Brain microvascular endothelial cell (primary cell): ENCODE results near the gene PEX14.

Source experiments
- DNase-seq: peaks from one replicate; pipeline ENCODE4 v3.0.0-alpha.2; 2020
- H3K27ac ChIP-seq: fragments of 250-450 bp; sonication (Bioruptor Pico); 2 replicates; pipeline ENCODE4 v1.5.1; 2020; ENCODE audit warnings: mild to moderate bottlenecking, moderate library complexity
- H3K27me3 ChIP-seq: fragments of 250-450 bp; sonication (Bioruptor Pico); replicated peaks from 2 replicates; pipeline ENCODE4 v1.5.1; 2020; ENCODE audit warnings: mild to moderate bottlenecking
- H3K36me3 ChIP-seq: fragments of 250-450 bp; sonication (Bioruptor Pico); replicated peaks from 2 replicates; pipeline ENCODE4 v1.5.1; 2020; ENCODE audit warnings: mild to moderate bottlenecking
- H3K4me3 ChIP-seq: 2 replicates; pipeline ENCODE4 v1.5.1; 2011; ENCODE audit warnings: low read depth, mild to moderate bottlenecking, control low read depth, low read length, moderate library complexity
- in situ Hi-C: cut with HindIII; loops from 2 replicates; pipeline ENCODE4 v1.10.0; 2017; ENCODE audit warnings: low sequenced_read_pairs, low pct_ligation_motif_present
- TF ChIP-seq, protein P1 (sequence below): IDR thresholded peaks from 2 replicates; pipeline ENCODE4 v1.5.1; 2011; ENCODE audit warnings: low read depth, mild to moderate bottlenecking, moderate library complexity, low read length, control low read depth, inconsistent platforms; ENCODE audit errors: missing control alignments

Gene PEX14

DNA sequence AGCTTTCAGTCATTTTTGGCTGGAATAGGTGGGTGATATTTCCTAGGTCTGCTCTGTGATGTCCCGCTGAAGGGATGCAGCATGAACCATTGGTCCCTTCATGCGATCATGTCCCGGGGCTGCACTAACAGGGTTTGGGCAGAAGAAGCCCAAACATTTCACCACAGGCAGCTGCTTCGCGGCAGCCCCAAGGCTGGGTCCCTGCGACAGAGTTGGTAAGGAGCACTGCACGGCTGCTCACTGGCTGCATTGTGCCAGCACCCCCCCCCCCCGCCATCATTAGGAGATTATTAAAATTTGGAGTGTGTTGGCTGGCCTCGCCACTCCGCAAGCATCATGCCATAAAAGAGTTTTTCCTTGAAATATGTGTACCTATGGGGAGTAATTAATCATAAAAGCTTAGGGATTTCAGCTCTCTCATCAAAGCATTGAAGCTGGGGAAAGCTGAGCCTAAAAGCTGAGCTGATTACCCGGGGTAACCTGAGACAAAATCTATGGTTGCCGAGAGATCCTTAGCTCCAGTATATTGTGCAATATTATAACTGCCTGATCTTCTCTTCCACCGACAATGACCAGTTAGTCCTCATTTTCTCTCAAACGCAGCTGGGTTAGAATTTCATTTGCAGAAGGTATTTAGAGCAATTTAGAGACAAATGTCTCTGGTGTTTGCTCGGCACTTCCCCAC is 62.5 kb downstream of the PEX14 start:
- Histone ChIP-seq H3K27ac (no peak overlapping the region), H3K36me3 (no peaks in the 10 kb centered on the region), H3K27me3 (no peaks in the 10 kb centered on the region), H3K4me3 (no peak overlapping the region)
- in situ Hi-C loops: no loop called here
- TF ChIP-seq, protein P1, sequence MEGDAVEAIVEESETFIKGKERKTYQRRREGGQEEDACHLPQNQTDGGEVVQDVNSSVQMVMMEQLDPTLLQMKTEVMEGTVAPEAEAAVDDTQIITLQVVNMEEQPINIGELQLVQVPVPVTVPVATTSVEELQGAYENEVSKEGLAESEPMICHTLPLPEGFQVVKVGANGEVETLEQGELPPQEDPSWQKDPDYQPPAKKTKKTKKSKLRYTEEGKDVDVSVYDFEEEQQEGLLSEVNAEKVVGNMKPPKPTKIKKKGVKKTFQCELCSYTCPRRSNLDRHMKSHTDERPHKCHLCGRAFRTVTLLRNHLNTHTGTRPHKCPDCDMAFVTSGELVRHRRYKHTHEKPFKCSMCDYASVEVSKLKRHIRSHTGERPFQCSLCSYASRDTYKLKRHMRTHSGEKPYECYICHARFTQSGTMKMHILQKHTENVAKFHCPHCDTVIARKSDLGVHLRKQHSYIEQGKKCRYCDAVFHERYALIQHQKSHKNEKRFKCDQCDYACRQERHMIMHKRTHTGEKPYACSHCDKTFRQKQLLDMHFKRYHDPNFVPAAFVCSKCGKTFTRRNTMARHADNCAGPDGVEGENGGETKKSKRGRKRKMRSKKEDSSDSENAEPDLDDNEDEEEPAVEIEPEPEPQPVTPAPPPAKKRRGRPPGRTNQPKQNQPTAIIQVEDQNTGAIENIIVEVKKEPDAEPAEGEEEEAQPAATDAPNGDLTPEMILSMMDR: no peak
- DNase-seq: no peak

DNA sequence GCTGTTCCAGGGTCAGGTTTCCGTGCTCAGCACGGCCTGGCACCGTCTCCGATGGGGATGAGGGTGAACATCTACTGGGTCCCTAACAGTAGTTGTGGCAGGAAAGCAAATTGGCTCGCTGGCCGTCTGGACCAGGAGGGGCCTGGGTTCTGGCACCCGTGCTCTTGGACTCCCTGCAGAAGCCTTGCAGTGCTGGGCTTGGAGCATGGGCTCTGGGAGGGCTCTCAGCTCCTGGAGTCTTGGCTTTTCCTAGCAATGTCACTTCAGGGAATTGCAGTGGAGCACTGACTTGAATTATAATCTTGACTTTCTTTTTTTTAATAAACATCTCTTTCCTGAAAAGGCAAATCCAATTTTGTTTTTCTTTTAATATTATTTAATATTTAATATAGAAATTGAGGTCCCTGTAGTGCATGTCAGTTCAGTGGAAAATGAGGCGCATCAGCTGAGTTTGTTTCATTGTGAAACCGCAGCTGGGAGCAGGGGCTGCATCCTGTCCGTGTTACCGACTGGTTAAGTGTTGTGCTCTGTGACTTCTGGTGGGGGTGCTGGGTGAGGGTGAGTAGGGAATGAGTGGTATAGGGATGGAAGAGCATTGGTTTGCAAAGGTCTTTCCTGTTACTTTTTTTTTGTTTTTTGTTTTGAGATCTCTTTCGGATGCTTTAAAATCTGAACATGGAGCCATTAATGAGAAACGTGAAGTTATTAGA is 64.1 kb downstream of the PEX14 start:
- Histone ChIP-seq H3K4me3 (no peak overlapping the region), H3K27ac (no peak overlapping the region), H3K36me3 (no peaks in the 10 kb centered on the region), H3K27me3 (no peaks in the 10 kb centered on the region)
- no peak for DNase-seq
- TF ChIP-seq, protein P1: no peak
- in situ Hi-C loops: no loop called here

DNA sequence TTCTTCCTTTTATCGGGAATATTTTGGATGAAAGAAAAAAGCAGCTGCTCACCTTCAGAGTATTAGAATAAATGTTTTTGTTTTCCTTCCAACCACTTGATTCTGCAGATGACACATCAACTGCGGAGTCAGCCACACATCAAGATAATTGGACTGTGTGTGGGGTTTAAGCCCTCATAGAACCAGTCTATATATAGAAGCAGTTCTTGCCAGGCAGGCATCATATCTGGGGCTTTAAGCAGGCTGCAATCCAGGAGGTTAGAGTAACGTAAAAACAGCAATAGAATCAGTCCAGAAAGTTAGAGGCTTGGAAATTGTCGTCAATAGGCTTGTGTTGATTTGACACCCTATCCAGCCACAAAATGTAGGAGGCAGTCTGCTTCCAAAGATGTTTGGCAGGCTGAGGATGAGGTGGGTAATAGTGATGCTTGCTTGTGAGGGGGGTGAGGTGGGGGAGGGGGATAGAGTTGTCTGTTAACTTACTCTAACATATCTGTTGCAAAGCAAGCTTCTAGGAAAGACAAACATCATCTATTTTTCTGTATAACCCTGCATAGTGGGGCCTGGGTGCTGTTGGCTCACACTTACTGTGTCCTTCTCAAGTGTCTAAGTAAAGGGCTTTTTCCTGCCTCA is 64.8 kb downstream of the PEX14 start:
- no peaks in the 10 kb centered on the region for H3K36me3 ChIP-seq
- in situ Hi-C loops: no loop called here
- TF ChIP-seq, protein P1: no peak
- H3K4me3 ChIP-seq: no peak overlapping the region
- no peak overlapping the region for H3K27ac ChIP-seq
- DNase-seq: peak; percentile 33
- no peaks in the 10 kb centered on the region for H3K27me3 ChIP-seq

DNA sequence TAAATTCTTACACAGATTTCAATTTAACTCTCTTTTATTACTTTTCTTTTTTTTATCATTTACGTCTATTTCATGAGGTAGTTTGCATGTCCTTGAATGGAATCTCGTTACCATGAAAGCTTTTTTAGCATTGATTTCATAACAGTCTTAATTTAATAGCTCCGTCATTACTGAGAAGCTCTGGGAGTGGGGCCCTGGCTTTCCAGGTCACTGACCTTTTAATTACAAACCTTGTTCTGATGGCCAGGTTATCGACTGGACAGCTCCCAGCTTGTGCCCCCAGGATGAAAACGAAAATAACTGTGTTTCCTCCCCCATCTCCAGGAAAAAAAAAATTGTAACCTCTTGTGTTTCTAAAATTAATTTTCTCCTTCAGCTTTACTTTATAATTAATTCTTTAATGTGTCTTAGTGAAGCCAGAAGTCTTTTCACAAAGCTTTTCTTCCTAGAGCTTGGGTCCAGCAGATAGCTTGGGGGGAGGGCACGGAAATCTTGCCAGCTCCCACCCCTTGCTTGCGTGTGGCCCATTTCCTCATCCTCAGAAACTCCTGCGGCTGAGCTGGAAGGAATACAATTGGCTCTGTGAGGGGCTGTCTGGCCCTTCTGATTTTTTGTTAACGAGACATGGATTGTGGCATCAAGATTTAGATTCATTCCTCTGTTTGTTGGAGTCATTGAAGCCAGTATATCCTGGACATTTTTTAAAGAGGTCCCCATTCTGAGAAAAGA is 65.7 kb downstream of the PEX14 start:
- no peaks in the 10 kb centered on the region for H3K27me3 ChIP-seq
- H3K27ac ChIP-seq: no peak overlapping the region
- H3K4me3 ChIP-seq: no peak overlapping the region
- no peak for DNase-seq
- no peaks in the 10 kb centered on the region for H3K36me3 ChIP-seq
- in situ Hi-C loops: no loop called here
- TF ChIP-seq, protein P1: no peak

DNA sequence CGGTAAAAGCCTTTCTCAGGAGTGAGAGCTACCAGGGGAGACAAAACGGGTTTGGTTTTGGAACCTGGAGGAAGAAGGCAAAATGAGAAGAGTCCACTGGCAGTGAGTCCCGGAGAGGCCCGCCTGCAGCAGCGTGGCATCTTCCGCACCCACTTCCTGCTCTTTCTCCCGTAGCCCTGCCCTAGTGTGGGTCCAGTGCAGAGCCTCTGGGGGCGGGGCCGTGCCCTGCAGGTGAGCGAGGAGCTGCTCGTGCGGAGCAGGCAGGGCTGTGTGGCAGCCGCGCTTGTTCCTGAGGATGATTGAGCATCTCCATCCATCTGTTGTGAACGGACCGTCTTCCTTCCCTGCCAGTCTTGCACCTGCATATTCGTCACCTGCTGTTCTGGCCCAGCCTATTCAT is 66.5 kb downstream of the PEX14 start:
- H3K36me3 ChIP-seq: no peaks in the 10 kb centered on the region
- TF ChIP-seq, protein P1: no peak
- no peak overlapping the region for H3K4me3 ChIP-seq
- H3K27me3 ChIP-seq: no peaks in the 10 kb centered on the region
- no peak overlapping the region for H3K27ac ChIP-seq
- in situ Hi-C loops: no loop called here
- no peak for DNase-seq
